NCI-H1092 (cell line): ENCODE measurements around the gene DDAH1.
A peak's percentile ranks its signal among the peaks of the same experiment; 100 is the strongest.
"Not testable (repeated sequence)": the region's sequence is repeated elsewhere in the genome, so short reads cannot be mapped to it uniquely, and the experiment has no call there.

Source experiments
- DNase-seq: peaks from one replicate; lab custom pipeline; 2025; lab: John Stamatoyannopoulos, UW

Gene DDAH1

GRCh38 chr1:85470130-85470529, 5.2 kb upstream of the DDAH1 start:
- DNase-seq, result not testable (repeated sequence)

DNA sequence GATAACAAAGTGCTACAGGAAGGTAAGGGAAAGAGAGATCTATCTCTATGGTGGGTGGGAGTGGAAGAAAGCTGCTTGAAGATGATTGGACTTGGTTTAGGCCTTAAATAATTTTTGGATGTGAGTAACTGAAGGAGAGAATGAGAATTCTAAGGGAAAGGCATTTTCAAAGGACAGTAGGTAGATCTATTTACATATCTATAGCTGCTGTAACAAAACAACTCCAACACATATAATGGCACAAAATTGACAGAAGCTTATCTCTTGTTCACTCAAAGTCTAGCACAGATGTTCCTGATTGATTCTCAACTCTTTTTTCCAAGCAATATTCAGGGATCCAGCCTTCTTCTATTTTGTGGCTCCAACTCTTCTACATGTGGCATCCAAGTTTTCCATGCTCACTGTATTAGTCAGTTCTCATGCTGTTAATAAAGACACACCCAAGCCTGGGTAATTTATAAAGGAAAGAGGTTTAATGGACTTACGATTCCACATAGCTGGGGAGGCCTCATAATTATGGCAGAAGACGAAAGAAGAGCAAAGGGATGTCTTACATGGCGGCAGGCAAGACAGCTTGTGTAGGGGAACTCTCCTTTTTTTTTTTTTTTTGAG, 3.1 kb upstream of the DDAH1 start:
- no peak for DNase-seq

DNA sequence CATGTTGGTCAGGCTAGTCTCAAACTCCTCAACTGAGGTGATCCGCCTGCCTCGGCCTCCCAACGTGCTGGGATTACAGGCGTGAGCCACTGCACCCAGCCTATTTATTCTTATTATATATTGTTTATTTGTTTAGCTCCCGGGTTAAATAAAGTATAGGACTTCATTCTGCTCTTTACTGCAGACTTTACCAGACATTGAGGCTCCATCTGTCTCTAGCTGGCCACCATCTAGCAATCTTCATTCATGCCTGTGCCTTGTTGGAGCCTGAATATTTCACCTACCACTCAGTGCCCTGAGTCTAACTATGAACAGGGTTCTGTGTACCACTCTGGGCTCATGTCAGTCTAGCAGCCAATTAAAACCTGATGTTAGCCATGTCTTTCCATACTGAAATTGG, 2.1 kb upstream of the DDAH1 start:
- DNase-seq, result no peak

DNA sequence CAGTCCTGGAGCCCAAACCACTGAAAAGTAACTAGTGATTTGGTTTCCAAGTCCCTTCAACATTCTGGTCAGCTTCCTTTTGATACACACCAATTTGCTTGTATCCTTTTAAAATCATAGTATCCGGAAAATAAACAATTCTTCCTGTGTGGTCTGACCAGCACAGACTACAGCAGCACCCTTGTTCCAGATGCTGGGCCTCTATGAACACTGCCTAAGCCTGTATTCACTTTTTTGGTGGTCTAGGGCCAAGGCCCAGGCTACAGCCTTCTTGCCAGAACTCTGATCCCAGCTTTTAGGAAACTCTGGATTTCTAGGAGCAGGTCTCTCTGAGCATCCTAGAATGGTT, 801 bp upstream of the DDAH1 start:
- no peak for DNase-seq

- peak; percentile 58 for DNase-seq
Observed at GRCh38 chr1:85464497-85465098, 361 bp downstream of the DDAH1 start.

DNA sequence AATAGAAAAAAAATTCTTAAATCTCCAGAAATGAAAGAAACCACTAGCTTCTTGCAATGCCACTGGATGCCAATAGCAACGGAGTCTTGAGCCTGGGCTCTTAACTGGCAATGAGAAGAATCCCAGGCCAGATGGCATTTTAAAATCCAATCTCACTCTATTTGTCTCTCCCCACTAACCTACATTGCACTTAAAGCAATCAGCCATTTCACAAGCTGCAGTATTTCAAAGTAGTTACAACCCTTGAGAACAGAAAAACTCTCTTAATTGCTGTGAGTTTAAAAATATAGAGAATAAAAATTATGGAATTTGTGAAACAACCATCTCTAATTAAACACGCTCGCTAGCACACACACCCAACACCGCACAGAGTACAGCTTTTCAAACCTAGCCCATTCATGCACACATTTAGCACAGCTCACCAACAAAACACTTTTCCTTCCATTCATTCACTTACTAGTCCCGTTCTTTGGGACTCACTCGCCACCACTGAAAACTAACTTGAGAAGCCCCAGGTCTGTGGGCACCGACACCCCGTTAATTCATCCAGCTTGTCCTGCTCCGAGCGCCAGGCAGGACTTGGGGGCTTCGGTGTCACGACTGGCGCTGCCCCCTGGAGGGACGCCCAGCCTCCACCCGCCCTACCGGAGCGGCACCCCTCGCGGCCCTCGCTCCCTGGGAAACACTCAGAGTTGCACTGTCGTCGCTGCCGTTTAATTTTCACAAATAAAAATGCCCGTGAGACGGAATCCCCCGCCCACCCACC, 1.0 kb downstream of the DDAH1 start:
- DNase-seq, result no peak

- DNase-seq, result no peak
Observed at GRCh38 chr1:85462931-85463649, 1.9 kb downstream of the DDAH1 start.

GRCh38 chr1:85461216-85461918, 3.6 kb downstream of the DDAH1 start:
- DNase-seq, result no peak

DNA sequence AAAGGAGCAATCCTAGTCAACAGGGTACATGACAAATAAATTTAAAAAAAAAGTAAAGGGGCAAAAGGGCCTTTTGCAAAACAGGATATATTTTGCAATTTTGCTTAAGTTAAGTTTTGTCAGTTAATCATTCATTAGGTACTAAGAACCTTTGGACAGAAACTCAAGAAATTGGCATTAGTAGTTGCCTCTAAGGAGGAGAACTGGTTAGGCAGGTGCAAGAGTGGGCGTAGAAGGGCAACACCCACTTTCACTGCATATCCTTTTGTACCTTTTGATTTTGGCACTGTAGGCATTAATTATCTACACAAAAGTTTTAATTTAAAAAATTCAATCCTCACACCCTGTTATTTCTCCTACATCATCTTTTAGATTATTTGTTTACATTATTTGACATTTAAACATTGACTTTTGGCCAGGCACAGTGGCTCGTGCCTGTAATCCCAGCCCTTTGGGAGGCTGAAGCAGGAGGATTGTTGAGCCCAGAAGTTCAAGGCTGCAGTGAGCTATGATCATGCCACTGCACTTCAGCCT, 4.3 kb downstream of the DDAH1 start:
- no peak for DNase-seq

GRCh38 chr1:85459290-85459689, 5.7 kb downstream of the DDAH1 start:
- DNase-seq, result no peak

GRCh38 chr1:85454214-85454613, 10.7 kb downstream of the DDAH1 start:
- DNase-seq, result no peak

DNA sequence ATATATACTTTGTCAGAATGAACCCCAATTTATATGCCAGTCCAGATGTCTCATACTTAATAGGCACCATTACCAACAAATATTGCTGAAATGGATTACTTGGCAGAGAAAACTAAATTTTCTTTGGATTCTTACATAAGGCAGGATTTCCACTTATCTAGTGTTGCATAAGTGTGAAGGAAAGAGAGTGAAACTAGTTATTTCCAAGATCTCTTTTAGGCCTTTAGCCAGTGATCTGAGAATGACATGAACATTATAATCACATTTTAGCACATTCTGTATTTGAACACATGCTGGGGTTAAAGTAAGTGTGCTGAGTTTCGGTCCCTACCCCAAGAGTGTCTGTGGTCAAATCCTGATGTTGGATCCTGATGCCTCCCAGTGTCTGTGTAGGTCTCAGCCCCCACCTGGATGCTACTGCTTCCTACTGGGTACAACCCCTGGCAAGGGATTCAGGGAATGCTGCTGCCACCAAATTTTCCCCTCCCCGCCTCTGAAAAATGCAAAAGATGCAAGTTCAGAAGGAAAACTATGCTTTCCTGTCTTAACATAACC, 11.2 kb downstream of the DDAH1 start:
- DNase-seq, result no peak

DNA sequence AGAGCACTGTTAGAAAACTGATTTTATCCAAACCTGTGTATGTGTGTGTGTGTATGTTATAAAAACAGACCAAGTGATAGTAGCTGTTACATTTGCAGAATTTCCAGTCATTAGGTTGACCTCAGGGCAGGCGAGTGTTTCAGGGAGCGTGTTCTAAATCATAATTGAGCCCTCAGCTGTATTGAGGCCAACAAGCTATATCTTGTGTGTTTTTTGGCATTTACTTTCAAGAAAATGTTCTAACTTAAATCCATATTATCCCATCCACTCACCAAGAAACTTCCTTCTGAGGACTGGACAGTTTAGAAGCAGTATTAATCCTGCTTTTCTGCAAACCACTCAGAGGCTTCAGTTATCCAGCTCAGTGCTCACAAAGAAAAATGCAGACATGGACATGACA, 12.0 kb downstream of the DDAH1 start:
- no peak for DNase-seq

GRCh38 chr1:85451236-85451830, 13.6 kb downstream of the DDAH1 start:
- DNase-seq, result no peak

GRCh38 chr1:85450832-85451231, 14.1 kb downstream of the DDAH1 start:
- no peak for DNase-seq

GRCh38 chr1:85449356-85449755, 15.6 kb downstream of the DDAH1 start:
- DNase-seq, result peak; percentile 29

- no peak for DNase-seq
Observed at GRCh38 chr1:85448358-85448757, 16.6 kb downstream of the DDAH1 start.

DNA sequence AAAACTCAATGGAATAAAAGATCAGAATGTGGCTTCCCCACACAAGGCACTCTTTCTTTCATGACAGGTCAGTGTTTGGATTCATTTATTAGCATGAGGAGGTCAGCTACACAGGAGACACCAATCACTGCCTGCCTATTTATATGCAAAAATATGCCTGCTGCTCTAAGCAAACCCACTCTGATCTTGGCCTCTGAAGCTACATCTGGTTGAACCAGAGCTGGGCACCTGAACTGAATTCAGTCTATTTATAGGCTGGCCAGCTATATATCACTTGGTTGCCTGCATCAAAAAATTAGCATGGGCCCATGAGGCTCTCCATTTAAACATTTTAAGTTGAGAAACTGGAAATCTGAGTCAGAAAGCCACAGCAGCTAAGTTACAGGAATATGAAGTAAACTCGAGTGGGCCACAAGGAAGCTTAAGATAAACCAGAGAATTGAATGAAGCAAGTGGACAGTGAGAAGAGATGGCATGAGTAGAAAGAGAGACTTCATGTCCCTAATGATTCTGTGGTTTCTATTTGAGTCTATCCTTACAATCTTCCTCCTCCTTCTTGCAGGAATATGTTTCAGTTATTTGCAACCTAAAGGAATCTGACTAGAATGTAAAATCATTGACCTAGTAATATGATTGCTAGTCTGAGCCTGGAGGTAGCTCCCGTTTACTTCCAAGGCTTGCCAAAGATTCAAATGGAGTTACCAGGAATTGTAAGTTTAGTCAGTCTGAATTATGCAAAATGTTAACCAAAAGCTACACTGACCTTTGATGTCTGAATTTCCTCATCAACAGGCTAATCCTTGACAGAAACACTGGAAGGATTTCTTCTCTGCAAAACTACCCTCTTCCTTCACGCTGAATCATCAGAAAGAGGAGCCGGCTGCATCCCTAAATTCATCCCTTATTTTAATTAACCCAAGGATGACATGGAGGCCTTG, 17.7 kb downstream of the DDAH1 start:
- DNase-seq, result no peak

DNA sequence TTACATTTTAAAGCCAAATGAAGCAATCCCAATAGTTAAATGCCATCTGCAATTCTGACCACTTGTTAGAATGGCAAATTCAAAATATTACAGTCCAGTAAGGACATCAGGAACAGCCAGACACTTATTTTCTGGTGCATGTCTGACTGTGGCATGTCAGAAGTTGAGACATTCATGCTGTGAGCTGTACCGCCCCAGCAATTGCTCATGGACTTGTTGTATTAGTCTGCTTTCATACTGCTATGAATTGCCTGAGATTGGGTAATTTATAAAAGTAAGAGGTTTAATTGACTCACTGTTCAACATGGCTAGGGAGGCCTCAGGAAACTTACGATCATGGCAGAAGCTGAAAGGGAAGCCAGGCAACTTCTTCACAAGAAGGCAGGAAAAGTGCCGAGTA, 19.1 kb downstream of the DDAH1 start:
- no peak for DNase-seq

GRCh38 chr1:85444381-85444780, 20.6 kb downstream of the DDAH1 start:
- no peak for DNase-seq
